A673 (cell line): ENCODE results near the gene DSCAML1.

Experiments used
- CTCF ChIP-seq: fragments of 300-800, 200-600 bp; sonication (generic); conservative IDR thresholded peaks from 2 replicates; pipeline ENCODE4 v1.5.1; 2017; ENCODE audit warnings: low read depth, mild to moderate bottlenecking, antibody characterized with exemption, low read length, moderate library complexity, mixed read lengths
- EZH2 ChIP-seq: fragments of 200-600 bp; sonication (generic); IDR thresholded peaks from 2 replicates; pipeline ENCODE4 v1.6.1; 2017; ENCODE audit warnings: borderline replicate concordance, low read depth, mild to moderate bottlenecking, mixed read lengths, antibody characterized with exemption, low read length; ENCODE audit not compliant: poor library complexity, severe bottlenecking

- TF ChIP-seq CTCF (no peak), EZH2 (no peak)
These were observed 18.3 kb upstream of the DSCAML1 start for GRCh38 chr11:117815262-117815803.
